HL-60 (cell line): ENCODE data around the gene TMEM53.

ENCODE experiments used
- DNase-seq, 2 experiments: peaks; one replicate each; pipeline ENCODE4 v3.0.0-alpha.2; 2010 to 2020; ENCODE audit warnings: low read depth in 1 of 2, low spot score in 1 of 2
- H3K27ac ChIP-seq: fragments of 250-450 bp; sonication (Bioruptor Pico); replicated peaks from 2 replicates; pipeline ENCODE4 v1.5.1; 2020; ENCODE audit warnings: mild to moderate bottlenecking, moderate library complexity
- H3K27me3 ChIP-seq: fragments of 250-450 bp; sonication (Bioruptor Pico); 2 replicates; pipeline ENCODE4 v1.5.1; 2021; ENCODE audit warnings: mild to moderate bottlenecking, moderate library complexity; ENCODE audit not compliant: insufficient read depth, poor library complexity, severe bottlenecking
- H3K4me3 ChIP-seq: replicated peaks from 2 replicates; pipeline ENCODE4 v1.5.1; 2011; ENCODE audit warnings: mild to moderate bottlenecking, control low read depth, low read length; ENCODE audit not compliant: insufficient read depth
- CTCF ChIP-seq: IDR thresholded peaks from one replicate; pipeline ENCODE4 v1.5.1; 2011; ENCODE audit warnings: low read length, control low read depth, inconsistent platforms; ENCODE audit not compliant: insufficient read depth
- GABPA ChIP-seq: IDR thresholded peaks from 2 replicates; pipeline ENCODE4 v1.6.1; 2012; ENCODE audit warnings: low read depth
- POLR2AphosphoS5 ChIP-seq: IDR thresholded peaks from 2 replicates; pipeline ENCODE4 v1.6.1; 2012; ENCODE audit warnings: low read depth
- REST ChIP-seq: IDR thresholded peaks from 2 replicates; pipeline ENCODE4 v1.6.1; 2012; ENCODE audit warnings: low read depth; ENCODE audit not compliant: insufficient replicate concordance
- SPI1 ChIP-seq: IDR thresholded peaks from 2 replicates; pipeline ENCODE4 v1.6.1; 2012; ENCODE audit warnings: low read depth, mild to moderate bottlenecking, borderline replicate concordance

Gene TMEM53

DNA sequence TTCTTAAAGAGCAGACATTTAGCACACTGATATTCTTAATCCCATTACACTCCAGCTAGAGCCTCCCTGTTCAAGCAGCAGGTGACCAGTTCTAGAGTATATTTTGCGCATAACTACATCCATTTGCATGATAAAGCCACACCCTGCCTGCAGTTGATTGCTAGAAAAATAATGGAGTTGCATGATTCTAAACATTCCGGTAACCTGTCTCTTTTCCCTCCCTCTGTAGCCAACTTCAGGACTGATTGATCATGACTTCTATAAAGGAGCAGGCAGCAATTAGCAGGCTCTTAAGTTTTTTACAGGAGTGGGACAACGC lies 15.1 kb upstream of the TMEM53 start:
- DNase-seq = no peak
- no peak overlapping the region for H3K4me3 ChIP-seq
- H3K27ac ChIP-seq = no peak overlapping the region
- TF ChIP-seq SPI1 (no peak), CTCF (no peak), REST (no peak), POLR2AphosphoS5 (no peak), GABPA (no peak)
- H3K27me3 ChIP-seq = no peaks in the 10 kb centered on the region

DNA sequence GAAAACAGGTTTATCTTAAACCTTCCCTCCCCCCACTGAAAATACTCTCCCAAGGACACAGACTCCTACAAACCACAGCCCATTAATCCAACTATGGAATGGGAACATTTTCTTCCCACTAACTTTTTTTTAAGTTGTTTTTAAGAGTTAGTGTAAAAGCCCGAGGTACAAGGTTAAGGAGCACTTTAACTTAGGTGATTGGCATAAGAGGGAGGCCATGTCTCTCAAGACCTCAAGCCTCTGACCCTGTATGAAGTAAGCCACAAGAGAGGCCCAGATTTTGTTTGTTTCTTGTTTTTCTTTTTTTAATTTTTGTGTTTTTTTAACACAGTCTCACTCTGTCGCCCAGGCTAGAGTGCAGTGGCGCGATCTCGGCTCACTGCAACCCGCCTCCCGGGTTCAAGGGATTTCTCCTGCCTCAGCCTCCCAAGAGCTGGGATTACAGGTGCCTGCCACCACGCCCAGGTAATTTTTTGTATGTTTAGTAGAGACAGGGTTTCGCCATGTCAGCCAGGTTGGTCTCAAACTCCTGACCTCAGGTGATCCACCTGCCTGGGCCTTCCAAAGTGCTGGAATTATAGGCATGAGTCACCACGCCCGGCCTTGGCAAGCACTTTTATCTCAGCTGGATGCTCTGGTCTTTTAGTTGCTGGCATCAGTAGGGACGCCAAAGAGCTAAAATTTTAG lies 14.6 kb upstream of the TMEM53 start:
- no peak for DNase-seq

More for the DNA sequence above, 14.6 kb upstream of the TMEM53 start:
- Histone ChIP-seq H3K4me3 (no peak overlapping the region), H3K27ac (no peak overlapping the region), H3K27me3 (no peaks in the 10 kb centered on the region)
- TF ChIP-seq SPI1 (no peak), CTCF (no peak), GABPA (no peak), REST (no peak), POLR2AphosphoS5 (no peak)
